ENCODE measurements around the gene DRGX. TPM values are rescaled to one million over a fixed set of nuclear protein-coding genes. Genes with fewer than 3 reads are reported as not detected.

Gene DRGX
- total RNA-seq = not detected

DNA sequence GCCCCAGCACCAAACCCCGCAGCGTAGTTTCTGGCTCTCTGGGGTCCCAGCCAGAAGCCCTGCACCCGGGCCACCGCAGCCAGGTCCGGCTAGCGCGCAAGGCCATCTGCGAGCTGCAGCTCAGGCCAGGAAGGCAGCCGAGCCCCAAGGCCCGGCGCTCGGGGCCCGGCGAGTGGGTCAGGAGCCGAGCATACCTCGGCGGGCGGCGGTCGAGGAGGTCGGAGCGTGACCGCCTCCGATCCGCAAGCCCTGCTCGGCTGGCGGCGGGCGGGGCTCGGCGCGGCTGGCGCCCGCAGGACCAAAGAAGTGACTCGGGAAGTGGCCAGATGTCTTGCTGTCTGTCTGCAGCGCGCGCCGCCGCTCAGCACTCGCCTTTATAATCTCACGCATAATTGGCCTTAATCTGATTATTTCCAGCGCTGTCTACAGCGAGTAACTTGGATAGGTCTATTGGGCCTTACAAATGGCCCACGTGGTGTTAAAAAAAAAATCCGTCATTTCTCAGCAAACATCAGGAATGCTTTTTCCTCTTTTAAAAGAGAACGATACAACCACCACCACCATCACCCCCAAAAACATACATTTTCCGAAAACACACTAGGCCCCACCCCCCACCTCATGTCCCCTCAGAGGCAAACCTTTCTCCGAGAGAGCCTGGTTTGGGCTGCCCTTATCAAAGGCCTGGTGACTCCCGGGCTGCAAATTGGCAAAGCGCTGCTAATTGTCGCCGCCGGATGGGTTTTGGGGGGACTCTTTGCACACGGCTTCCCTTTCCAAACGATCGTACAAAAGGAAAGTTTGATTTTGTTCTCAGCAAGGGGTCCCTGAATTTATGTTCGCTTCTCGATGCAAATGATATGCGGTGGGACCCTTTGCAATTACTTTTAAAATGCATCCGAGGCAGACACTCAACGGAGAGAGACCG, at the start of gene DRGX:
Gene DRGX, minus strand, starts transcription at position 349 of the 925 bp plus-strand sequence. CDS start 649 bp downstream, outside the sequence.
- ATAC-seq = no peak

DNA sequence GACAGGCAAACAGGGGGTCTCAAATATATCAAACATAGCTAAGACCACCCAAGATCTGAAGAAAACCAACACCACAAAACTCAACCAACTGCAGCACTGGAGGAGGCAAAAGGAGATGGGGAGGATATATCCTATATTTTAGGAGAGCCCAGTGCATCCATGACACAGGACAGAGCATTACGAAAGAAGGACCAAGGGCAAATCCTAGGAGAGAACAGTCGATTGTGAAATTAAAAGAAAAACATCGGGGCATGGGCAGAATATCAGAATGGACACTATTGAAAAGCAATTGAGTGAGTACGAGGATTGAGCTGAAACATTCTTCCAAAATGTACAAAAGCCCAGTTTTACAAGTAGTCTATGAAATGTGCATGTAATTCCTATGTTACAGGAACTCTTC, 48.5 kb upstream of the DRGX start:
- ATAC-seq = no peak

- ATAC-seq = no peak
Measured at GRCh38 chr10:49442863-49443262, 47.0 kb upstream of the DRGX start.

GRCh38 chr10:49441488-49442476, 45.9 kb upstream of the DRGX start:
- peak; percentile 29 for ATAC-seq

DNA sequence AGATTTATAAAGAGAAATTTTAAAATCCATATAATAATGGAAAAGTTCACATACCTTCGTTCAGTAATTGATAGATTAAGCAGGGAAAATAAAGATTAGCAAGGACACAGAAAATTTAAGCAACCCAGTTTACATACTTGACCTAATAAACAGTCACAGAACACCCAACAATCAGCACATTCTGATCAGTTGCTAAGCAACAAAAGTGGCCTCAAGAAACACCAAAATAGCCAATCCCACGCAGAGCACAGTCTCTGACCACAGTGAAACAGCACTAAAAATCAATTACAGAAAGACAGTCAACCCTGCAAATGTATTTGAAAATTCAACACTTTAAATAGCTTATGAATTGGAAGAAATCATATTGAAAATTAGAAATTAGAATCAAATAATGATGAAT, 39.3 kb upstream of the DRGX start:
- no peak for ATAC-seq

- ATAC-seq = no peak
Measured at GRCh38 chr10:49433069-49433468, 37.2 kb upstream of the DRGX start.

GRCh38 chr10:49431426-49431825, 35.5 kb upstream of the DRGX start:
- ATAC-seq = no peak

GRCh38 chr10:49429458-49429857, 33.6 kb upstream of the DRGX start:
- ATAC-seq = peak; percentile 68

GRCh38 chr10:49426490-49427360, 30.8 kb upstream of the DRGX start:
- ATAC-seq = peak; percentile 42

GRCh38 chr10:49419005-49419404, 23.1 kb upstream of the DRGX start:
- ATAC-seq = peak; percentile 100

DNA sequence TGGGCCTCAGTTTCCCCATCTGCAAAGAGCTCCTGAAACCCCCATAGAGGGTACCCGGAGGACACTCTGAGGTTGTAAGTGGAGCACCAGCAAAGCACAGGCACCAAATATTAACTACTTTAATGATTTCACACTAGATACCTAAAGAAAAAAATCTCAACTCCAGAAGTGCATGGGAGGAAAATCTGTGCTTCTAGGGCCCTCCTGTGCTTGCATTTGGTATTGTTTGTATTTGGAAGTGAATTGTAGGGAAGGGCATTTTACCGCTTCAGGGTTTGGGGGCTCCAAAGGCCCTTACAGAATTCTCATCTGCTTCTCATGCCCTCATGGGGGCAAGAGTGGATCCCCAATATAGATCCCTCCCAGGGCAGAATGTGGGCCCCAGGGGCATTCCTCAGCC, 22.4 kb upstream of the DRGX start:
- peak; percentile 12 for ATAC-seq

DNA sequence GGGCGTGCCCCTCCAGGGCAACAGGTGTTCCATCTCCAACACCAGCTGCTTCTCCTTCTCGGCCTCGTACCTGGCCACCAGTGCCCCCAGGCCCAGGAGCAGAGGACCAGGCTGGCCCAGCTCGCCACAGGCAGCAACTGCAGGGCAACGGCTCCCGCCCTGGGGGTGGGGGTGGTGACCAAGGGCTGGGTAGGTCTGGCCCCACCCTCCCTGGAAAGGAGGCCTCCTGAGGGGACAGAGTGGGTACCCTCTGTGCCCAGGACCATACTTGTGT, 22.1 kb upstream of the DRGX start:
- peak; percentile 2 for ATAC-seq

DNA sequence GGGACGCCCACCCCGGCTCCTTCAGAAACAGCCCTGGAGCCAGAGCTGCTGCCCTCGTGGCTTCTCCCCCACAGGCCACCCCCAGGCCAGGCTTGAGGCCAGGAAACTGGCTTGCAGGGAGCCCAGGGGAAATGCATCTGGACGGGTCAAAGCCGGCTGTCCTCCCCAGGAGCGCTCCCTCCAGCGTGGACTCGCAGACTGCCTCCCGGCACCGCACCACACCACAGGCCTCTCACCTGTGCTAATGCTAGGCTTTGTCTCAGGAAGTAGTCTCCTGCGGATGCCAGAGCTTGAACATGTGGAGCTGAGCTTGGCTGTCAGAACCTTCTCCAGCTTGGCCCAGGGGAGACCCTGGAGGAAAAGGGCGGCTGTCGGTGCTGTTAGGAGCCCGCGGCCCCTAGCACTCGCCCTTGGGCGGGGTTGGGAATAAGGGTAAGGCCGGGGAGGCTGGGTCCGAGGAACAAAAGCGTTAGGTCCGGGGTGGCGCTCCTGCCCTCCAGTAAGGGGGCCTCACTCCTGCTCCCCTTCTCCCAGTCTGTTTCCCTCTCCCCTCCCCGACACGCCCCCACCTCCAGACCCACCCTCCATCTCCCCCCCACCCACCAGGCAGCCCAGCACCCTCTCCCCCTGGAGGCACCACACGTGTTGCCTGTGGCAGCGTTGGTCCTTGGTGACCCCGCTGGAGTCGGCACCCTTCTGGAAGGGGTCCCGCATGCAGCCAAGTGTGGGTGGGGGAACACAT, 21.6 kb upstream of the DRGX start:
- no peak for ATAC-seq

DNA sequence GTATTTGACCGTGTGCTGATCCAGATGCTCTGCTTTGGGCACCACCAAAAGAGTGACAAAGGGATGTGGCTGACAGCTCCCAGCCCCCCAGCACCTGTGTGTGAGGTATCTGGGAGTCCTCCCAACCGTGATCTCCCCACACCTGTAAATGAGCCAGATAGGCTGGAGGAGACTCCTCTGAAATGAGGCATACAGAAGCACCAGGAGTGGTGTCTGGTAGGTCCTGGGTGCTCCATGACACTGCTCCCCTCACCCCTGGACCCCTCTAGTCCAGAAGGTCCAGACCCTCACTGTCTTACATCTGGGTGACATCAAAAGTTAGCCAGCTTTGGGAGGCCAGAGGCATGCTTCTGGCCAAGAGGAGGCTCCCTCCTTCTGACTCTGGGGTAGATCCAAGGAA, 20.0 kb upstream of the DRGX start:
- no peak for ATAC-seq

DNA sequence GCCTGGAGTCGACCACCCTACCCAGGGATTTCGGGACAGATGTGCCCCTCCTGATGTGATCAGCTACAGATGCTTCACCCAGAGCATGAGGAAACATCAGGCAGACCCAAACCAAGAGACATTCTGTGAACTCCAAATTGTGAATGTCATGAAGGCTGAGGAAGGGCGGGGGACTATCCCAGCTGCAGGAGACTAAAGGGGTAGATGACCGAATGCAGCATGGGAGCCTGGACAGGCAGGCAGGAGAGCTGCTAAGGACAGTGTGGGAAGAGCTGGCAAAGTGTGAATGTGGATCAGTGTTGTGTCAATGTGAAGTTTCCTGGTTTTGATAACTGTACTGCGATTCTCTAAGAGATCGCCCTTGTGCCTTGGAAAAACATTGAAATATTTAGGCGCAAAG, 19.2 kb upstream of the DRGX start:
- no peak for ATAC-seq

- no peak for ATAC-seq
Measured at GRCh38 chr10:49414496-49414895, 18.6 kb upstream of the DRGX start.

DNA sequence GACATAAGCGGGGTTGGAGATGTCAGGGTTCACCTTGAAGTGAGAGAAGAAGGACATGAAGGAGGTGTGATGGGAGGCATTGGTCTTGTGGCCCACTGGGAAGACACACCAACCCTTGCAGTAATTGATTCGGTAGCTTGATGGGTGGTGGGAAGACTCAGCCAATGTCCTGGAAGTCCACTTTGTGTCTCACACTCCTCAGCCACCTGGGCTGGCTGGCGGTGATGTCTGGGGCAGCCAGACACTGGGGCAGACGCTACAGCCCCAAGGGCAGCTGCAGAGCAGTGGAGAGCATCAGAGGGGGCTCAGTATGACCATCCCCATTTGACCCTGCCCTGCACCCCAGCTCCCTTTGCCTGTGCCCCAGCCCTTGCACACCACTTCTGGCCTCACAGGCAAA, 16.7 kb upstream of the DRGX start:
- no peak for ATAC-seq

GRCh38 chr10:49410365-49411074, 14.6 kb upstream of the DRGX start:
- ATAC-seq = no peak

DNA sequence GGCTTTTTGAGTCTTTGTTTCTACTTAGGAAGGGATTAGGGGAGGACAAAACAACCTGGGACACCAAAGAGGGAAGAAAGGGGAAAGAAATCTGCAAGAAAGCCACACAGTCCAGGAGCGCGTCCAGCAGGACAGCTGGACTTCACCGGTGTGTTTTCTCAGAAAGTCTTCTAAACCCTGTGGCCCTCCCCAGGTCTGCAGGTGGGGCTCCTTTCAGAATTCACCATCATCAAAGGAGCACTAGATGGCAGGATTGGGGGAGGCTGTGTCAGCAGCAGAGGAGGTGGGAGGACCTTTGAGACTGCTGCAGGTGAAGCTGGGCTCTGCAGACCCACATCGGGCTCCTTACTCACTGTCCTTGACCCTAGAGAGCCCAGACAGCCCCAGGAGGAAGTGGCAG, 13.9 kb upstream of the DRGX start:
- ATAC-seq = no peak

GRCh38 chr10:49408519-49409306, 12.8 kb upstream of the DRGX start:
- no peak for ATAC-seq
